NCI-H146 treated with DMSO at 0.1 percent for 48 hours (cell line): ENCODE measurements around the gene VDAC1.

Source experiments
- DNase-seq: peaks from one replicate; lab custom pipeline; 2025; ENCODE audit not compliant: unreplicated experiment; lab: John Stamatoyannopoulos, UW

The VDAC1 gene

DNA sequence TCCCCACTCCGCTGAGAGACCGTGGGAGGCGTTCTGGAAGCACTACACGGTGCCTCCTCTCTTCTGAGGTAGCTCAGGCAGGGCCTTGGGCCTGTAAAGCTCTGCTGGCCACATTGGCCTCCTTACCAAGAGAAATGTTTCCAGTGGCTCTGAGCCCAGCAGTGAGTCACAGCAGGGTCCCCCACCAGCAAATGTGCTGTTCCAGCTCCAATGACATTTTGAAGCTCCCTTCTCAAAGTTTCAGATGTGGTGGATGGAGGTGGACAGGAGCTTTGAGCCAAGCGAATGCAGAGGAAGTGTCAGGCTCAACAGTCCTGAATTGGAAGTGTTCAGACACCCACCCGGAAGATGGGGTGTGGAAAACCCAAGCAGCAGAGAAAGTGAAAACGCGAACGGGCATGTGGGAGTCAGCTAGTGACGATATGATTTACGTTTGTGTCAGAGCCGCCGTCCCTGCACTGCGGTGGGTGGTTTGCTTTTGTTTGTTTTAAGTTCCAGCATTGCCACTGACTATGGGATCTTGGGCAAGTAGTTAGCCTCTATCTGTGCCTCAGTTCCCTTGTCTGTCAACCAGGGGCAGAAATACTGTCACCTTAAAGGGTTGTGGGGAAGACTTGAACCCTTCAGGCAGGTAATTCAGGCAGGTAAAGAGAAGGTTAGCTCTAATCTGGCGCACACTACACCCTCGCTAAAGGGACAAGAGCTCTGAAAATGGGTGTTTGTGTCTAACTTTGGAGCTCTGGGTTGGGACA, 74.5 kb downstream of the VDAC1 start:
- no peak for DNase-seq

GRCh38 chr5:133928587-133929393, 76.0 kb downstream of the VDAC1 start:
- DNase-seq, result no peak

DNA sequence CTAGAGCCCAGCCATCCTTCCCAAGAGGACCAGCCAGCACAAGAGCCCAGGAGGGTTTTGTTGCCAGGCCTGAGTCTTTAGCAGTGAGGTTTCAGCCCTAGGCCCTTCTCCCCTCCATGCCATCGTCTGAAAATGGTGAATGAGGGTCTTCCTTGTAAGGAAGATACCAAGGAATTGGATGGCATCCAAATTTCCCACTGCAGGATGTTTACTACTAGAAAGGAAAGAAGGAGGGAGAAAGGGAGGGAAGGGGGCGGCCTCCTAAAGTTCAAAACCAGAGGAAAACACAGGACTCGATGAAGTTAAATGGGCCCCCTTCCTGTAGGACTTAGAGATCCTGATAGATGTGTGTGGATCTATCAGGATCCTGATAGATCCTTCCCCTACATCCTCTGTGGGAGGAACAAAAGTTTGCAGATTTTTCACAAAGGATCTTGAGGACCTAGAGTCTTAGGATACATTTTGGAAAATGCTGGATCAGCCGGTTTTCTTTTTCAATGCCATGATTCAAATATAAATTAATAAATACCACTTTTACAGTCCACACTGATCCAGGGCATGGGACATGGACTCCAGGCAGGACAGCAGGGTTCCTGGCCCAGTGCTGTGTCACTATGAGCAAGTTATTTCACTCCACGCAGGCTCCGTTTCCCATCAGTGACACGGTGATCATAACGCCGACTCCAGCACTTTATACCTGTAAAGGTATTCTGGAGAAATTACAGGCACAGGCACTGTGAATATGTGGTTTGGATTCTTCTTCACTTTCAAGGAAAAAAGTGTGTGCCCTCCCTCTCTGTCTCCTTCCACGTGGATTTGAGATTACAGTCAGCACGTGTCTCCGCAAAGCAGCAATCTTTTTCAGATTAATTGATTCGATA, 77.2 kb downstream of the VDAC1 start:
- no peak for DNase-seq

DNA sequence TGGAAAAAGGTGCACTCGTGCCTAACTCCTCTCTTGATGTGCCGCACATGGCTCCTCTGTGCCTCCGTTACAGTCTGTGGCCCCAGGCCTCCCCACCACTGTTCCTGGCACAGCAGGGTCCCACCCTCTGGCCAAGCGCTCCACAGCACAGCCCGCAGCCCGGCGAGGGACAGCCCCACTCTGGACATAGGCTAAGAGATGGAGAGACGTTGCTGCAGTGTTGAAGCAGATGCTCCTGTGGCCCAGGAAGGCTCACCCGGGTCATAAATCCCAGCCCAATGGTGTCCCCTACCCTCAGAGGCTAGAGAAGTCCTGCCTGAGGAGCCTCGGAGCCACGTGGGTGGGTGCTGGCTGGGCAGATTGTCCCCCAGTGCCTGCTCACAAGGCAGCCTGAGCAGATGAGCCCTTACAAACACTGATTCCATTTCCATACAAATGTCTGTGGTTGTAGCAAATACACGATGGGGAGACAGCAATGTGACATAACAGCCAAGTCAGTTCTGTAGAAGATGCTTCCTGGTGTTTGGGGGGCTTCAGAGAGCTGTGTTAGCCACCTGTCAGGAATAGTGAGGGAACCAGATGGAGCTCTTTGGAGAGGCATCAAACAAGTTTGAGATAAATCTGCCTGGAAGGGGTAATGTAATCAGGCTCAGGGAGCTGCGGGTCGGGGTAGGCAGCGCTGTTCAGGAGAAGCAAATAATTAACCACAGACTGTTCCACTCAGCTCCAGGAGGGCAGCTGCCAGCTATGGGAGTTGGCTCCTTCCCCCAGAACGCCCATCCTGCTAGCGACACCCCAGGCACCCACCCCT, 78.1 kb downstream of the VDAC1 start:
- DNase-seq, result no peak

DNA sequence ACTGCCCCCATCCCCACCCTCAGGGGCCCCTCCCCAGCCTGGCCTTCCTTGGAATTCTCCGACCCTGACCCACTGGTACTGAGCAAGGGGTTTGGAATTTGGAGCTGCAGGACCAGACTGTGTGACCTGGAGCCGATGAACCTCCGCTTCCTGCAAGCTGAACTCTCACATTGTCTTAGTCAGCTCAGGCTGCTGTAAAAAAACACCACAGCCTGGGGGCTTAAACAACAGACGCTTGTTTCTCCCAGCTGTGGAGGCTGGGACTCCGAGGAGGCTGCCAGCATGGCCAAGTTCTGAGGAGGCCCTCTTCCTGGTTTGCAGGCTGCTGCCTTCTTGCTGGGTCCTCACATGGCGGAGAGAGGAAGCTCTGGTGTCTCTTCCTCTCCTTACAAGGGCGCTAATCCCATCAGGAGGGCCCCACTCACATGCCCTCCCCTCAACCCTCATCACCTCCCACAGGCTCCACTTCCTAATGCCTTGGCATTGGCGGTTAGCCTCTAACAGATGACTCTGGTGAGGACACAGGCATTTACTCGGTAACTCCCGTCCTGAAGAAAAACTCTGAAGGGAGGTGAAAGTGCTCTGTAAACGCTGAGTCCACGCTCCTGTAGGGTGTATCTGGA, 78.8 kb downstream of the VDAC1 start:
- no peak for DNase-seq

GRCh38 chr5:133925269-133925668, 79.5 kb downstream of the VDAC1 start:
- DNase-seq, result no peak

DNA sequence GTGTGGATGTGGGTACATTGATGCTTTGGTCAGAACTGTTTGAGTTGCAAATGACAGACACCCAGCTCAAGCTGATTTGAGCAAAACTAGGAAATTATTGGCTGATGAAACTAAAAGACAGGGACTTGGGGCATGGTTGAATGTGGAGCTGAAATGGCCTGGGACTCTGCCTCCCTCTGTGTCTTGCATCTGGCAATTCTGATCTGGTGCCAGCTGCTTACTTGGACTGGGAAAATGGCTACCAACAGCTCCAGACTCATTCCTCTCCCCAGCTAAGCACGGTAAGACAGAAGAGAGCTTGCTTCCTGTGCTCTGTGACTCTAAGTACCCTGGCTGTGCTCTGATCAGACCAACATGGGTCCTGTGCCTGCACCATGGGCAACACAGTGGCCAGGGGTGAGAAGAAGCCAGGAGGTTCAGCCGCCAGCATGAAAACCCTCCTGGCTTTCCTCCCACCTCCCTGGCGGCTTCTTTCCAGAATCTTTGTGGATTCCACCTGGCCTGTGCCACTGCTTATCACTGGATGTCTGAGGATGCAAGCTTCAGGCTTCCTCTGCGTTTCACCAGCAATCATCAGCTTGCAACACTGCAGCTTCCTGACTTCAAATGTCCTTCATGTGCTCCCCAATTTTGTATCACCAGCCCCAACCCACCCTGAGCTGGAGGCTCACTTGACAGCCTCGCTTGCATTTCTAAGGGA, 80.4 kb downstream of the VDAC1 start:
- DNase-seq, result no peak

DNA sequence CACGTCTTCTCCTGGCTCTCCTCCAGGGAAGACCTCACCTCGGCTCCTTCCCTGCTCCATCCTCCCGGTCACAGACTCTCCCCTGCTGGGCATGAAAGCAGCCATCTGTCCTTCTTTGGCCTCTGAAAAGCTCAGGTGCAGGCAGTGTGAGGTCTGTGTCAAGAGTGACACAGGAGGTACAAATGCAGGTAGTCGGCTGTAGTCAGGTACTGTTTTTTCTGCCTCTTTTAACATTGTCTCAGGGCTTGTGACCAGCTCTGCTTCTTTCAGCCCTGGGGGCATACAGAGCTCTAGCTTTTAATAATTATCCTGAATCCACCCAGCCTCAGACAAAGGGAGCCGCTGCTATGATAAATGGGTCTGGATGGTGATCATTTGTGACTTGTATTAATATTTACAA, 82.8 kb downstream of the VDAC1 start:
- peak; percentile 85 for DNase-seq
